HL-60 (cell line): ENCODE measurements around the gene SYCE1L.

Source experiments
- GABPA ChIP-seq: IDR thresholded peaks from 2 replicates; pipeline ENCODE4 v1.6.1; 2012; ENCODE audit warnings: low read depth
- POLR2AphosphoS5 ChIP-seq: IDR thresholded peaks from 2 replicates; pipeline ENCODE4 v1.6.1; 2012; ENCODE audit warnings: low read depth
- TF ChIP-seq, protein P1 (sequence below): IDR thresholded peaks from one replicate; pipeline ENCODE4 v1.5.1; 2011; ENCODE audit warnings: low read length, control low read depth, inconsistent platforms; ENCODE audit not compliant: insufficient read depth
- TF ChIP-seq, protein P2 (sequence below): IDR thresholded peaks from 2 replicates; pipeline ENCODE4 v1.6.1; 2012; ENCODE audit warnings: low read depth; ENCODE audit not compliant: insufficient replicate concordance

DNA sequence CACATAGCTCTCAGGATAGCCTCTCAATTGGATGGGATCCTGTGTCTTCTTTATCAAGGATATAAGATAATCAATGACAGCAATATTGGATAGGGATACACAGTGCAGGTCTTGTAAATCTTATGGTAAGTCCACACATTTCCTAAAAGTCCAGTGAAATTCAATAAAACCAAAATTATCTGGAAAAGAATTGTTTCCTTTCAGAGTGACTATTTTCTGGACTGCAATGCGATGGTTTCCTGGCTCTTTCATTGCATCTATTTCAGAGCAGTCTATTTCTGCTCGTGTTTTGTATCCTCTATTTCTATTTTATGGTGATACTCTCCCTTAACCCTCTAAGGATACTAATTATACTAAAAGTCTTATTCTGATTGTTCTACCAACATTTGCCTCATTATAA is 32.5 kb upstream of the SYCE1L start:
- TF ChIP-seq, protein P1, sequence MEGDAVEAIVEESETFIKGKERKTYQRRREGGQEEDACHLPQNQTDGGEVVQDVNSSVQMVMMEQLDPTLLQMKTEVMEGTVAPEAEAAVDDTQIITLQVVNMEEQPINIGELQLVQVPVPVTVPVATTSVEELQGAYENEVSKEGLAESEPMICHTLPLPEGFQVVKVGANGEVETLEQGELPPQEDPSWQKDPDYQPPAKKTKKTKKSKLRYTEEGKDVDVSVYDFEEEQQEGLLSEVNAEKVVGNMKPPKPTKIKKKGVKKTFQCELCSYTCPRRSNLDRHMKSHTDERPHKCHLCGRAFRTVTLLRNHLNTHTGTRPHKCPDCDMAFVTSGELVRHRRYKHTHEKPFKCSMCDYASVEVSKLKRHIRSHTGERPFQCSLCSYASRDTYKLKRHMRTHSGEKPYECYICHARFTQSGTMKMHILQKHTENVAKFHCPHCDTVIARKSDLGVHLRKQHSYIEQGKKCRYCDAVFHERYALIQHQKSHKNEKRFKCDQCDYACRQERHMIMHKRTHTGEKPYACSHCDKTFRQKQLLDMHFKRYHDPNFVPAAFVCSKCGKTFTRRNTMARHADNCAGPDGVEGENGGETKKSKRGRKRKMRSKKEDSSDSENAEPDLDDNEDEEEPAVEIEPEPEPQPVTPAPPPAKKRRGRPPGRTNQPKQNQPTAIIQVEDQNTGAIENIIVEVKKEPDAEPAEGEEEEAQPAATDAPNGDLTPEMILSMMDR, result no peak
- no peak for TF ChIP-seq POLR2AphosphoS5
- TF ChIP-seq, protein P2, sequence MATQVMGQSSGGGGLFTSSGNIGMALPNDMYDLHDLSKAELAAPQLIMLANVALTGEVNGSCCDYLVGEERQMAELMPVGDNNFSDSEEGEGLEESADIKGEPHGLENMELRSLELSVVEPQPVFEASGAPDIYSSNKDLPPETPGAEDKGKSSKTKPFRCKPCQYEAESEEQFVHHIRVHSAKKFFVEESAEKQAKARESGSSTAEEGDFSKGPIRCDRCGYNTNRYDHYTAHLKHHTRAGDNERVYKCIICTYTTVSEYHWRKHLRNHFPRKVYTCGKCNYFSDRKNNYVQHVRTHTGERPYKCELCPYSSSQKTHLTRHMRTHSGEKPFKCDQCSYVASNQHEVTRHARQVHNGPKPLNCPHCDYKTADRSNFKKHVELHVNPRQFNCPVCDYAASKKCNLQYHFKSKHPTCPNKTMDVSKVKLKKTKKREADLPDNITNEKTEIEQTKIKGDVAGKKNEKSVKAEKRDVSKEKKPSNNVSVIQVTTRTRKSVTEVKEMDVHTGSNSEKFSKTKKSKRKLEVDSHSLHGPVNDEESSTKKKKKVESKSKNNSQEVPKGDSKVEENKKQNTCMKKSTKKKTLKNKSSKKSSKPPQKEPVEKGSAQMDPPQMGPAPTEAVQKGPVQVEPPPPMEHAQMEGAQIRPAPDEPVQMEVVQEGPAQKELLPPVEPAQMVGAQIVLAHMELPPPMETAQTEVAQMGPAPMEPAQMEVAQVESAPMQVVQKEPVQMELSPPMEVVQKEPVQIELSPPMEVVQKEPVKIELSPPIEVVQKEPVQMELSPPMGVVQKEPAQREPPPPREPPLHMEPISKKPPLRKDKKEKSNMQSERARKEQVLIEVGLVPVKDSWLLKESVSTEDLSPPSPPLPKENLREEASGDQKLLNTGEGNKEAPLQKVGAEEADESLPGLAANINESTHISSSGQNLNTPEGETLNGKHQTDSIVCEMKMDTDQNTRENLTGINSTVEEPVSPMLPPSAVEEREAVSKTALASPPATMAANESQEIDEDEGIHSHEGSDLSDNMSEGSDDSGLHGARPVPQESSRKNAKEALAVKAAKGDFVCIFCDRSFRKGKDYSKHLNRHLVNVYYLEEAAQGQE, result no peak
- no peak for TF ChIP-seq GABPA
